Activated T-cell treated with anti-CD3 and anti-CD28 coated beads, Interleukin-2, amount 50 U/mL, for 1 hour (primary cell): ENCODE data around the gene STAT4.
"Not testable (repeated sequence)": the region's sequence is repeated elsewhere in the genome, so short reads cannot be mapped to it uniquely, and the experiment has no call there.

Experiments
- DNase-seq: peaks from one replicate; pipeline ENCODE4 v3.0.0-alpha.2; 2020

The STAT4 gene

GRCh38 chr2:191012845-191013681, 137.7 kb downstream of the STAT4 start:
- no peak for DNase-seq

- DNase-seq = no peak
These were observed 138.4 kb downstream of the STAT4 start for GRCh38 chr2:191012346-191012745.

GRCh38 chr2:191010887-191011885, 139.6 kb downstream of the STAT4 start:
- no peak for DNase-seq

- no peak for DNase-seq
These were observed 141.0 kb downstream of the STAT4 start for GRCh38 chr2:191009541-191010374.

- no peak for DNase-seq
These were observed 142.5 kb downstream of the STAT4 start for GRCh38 chr2:191008286-191008685.

- DNase-seq = no peak
These were observed 143.6 kb downstream of the STAT4 start for GRCh38 chr2:191006997-191007783.

- no peak for DNase-seq
These were observed 144.5 kb downstream of the STAT4 start for GRCh38 chr2:191006297-191006696.

GRCh38 chr2:191003405-191004309, 147.1 kb downstream of the STAT4 start:
- no peak for DNase-seq

- no peak for DNase-seq
These were observed 149.2 kb downstream of the STAT4 start for GRCh38 chr2:191001624-191002023.

GRCh38 chr2:191001032-191001431, 149.8 kb downstream of the STAT4 start:
- no peak for DNase-seq

GRCh38 chr2:190999949-191000665, 150.7 kb downstream of the STAT4 start:
- DNase-seq = no peak

- no peak for DNase-seq
These were observed 151.7 kb downstream of the STAT4 start for GRCh38 chr2:190999058-190999457.

- DNase-seq = no peak
These were observed 153.2 kb downstream of the STAT4 start for GRCh38 chr2:190997526-190998113.

- DNase-seq = no peak
These were observed 153.8 kb downstream of the STAT4 start for GRCh38 chr2:190996947-190997346.

GRCh38 chr2:190996338-190996946, 154.4 kb downstream of the STAT4 start:
- DNase-seq = no peak

GRCh38 chr2:190995315-190995714, 155.5 kb downstream of the STAT4 start:
- not testable (repeated sequence) for DNase-seq

- no peak for DNase-seq
These were observed 156.6 kb downstream of the STAT4 start for GRCh38 chr2:190994148-190994547.

GRCh38 chr2:190993292-190993643, 157.5 kb downstream of the STAT4 start:
- no peak for DNase-seq

GRCh38 chr2:190990132-190990531, 160.7 kb downstream of the STAT4 start:
- DNase-seq = no peak
